ENCODE data around the gene PM20D2.

GRCh38 chr6:89194559-89194958 is 48.7 kb downstream of the PM20D2 start:
- no peak for TF ChIP-seq CTCF (IDR thresholded peaks at IDR 0.05)
- no peak for TF ChIP-seq POLR2A (IDR thresholded peaks at IDR 0.05)
